ENCODE data around the gene ID3.
A peak's percentile ranks its signal among the peaks of the same experiment; 100 is the strongest.

The ID3 gene

DNA sequence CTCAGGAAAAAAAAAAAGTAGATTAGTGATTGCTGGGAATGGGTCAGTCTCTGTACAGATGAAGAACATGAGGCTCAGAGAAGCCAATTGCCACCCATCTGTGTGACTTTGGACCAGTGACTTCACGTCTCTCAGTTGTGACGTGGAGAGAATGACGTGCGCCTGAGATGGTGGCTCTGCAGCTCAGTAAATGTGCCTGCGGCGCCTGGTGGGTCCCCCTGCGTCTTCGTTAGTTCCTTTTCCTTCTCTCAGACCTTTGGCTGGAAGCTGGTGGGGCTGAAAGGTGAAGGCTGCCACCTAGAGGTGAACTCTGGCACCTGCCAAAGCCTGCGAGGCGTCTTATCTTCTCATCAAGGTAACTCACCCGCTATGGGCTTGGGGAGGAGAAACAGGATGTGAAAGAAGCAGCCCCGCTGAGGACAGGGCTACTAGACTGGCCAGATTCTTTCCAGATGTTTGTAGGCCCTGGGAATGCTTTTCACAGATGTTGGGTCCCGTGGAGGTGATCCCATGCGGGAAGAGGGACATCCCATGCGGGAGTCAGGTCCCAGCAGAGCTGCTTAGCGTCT is 19.5 kb downstream of the ID3 start:
- Histone ChIP-seq H3K4me2 (ENCODE audit: low read length) (peak overlapping the region; percentile 1), H3K36me3 (ENCODE audit: control insufficient read depth, insufficient read depth, low read length) (no peaks in the 10 kb centered on the region), H3K4me1 (no peaks in the 10 kb centered on the region), H3K27me3 (ENCODE audit: control insufficient read depth, insufficient read depth, low read length) (no peaks in the 10 kb centered on the region), H3K79me2 (no peaks in the 10 kb centered on the region), H3K9me3 (ENCODE audit: control insufficient read depth, low read length) (no peaks in the 10 kb centered on the region), H2AFZ (peak overlapping the region; percentile 55), H3K4me3 (ENCODE audit: low read depth, low read length) (no peak overlapping the region), H3K9ac (no peak overlapping the region), H3K27ac (no peak overlapping the region)
- TF ChIP-seq, protein P1, sequence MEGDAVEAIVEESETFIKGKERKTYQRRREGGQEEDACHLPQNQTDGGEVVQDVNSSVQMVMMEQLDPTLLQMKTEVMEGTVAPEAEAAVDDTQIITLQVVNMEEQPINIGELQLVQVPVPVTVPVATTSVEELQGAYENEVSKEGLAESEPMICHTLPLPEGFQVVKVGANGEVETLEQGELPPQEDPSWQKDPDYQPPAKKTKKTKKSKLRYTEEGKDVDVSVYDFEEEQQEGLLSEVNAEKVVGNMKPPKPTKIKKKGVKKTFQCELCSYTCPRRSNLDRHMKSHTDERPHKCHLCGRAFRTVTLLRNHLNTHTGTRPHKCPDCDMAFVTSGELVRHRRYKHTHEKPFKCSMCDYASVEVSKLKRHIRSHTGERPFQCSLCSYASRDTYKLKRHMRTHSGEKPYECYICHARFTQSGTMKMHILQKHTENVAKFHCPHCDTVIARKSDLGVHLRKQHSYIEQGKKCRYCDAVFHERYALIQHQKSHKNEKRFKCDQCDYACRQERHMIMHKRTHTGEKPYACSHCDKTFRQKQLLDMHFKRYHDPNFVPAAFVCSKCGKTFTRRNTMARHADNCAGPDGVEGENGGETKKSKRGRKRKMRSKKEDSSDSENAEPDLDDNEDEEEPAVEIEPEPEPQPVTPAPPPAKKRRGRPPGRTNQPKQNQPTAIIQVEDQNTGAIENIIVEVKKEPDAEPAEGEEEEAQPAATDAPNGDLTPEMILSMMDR (IDR thresholded peaks at IDR 0.05), result peak; percentile 80

DNA sequence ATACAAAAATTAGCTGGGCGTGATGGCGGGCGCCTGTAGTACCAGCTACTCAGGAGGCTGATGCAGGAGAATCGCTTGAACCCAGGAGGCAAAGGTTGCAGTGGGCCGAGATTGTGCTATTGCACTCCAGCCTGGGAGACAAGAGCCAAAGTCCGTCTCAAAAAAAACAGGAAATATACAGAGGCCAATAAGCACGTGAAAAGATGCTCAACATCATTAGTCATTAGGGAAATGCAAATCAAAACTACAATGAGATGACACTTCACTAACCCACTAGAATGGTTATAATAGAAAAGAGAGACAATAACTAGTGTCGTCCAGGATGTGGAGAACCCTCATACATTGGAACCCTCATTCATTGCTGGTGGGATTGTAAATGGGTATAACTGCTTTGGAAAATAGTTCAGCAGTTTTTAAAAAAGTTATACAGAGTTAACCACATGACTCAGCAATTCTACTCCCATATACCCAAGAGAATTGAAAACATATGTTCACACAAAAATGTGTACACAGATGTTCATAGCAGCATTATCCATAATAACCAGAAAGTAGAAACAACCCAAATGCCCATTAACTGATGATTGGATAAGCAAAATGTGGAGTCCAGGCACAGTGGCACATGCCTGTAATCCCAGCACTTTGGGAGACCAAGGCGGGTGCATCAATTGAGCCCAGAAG is 21.9 kb downstream of the ID3 start:
- no peak overlapping the region for H2AFZ ChIP-seq
- no peak overlapping the region for H3K27ac ChIP-seq
- no peaks in the 10 kb centered on the region for H3K79me2 ChIP-seq
- H3K27me3 ChIP-seq (ENCODE audit: control insufficient read depth, insufficient read depth, low read length), result no peaks in the 10 kb centered on the region
- no peaks in the 10 kb centered on the region for H3K9me3 ChIP-seq (ENCODE audit: control insufficient read depth, low read length)
- H3K36me3 ChIP-seq (ENCODE audit: control insufficient read depth, insufficient read depth, low read length), result no peaks in the 10 kb centered on the region
- no peak overlapping the region for H3K9ac ChIP-seq
- no peak overlapping the region for H3K4me3 ChIP-seq (ENCODE audit: low read depth, low read length)
- H3K4me2 ChIP-seq (ENCODE audit: low read length), result no peak overlapping the region
- TF ChIP-seq, protein P1 (IDR thresholded peaks at IDR 0.05), result no peak
- no peaks in the 10 kb centered on the region for H3K4me1 ChIP-seq

DNA sequence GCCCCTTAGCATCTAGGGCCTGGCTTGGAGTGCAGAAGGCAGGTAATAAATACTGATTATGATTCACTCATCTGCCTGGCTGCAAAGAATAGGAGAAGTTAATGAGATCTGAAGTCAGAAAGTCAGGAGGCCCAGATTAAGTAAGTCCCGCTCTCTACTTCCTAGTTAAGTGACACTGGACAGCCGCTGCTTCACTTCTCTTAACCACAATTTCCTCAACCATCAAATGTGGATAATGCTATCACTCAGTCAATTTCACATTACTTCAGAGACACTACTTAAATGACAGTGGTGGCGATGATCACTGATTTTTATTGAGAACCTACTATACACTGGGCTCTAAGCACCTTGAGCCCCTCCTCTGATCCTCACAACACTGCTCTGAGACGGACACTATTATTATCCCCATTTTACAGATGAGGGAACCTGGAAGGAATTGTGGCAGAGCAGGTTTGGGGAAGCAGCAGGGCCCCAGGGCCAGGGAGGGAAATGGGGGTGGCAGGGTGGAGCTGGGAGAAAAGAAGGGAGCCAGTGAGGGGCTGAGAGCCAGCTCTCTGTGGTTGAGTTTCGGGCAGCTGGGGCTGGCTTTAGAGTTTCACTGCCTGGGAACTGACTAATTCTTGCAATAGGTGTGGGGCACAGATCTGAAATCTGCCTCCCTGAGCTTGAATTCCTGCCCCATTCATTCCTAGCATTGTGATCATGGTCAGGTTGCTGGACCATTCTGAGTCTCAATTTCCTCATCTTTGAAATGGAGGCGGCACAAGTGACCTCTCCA is 25.9 kb downstream of the ID3 start:
- Histone ChIP-seq H3K36me3 (ENCODE audit: control insufficient read depth, insufficient read depth, low read length) (no peaks in the 10 kb centered on the region), H3K4me3 (ENCODE audit: low read depth, low read length) (no peak overlapping the region), H3K27ac (no peak overlapping the region), H3K4me2 (ENCODE audit: low read length) (no peak overlapping the region), H3K4me1 (no peaks in the 10 kb centered on the region), H3K27me3 (ENCODE audit: control insufficient read depth, insufficient read depth, low read length) (no peaks in the 10 kb centered on the region), H2AFZ (no peak overlapping the region), H3K79me2 (no peaks in the 10 kb centered on the region), H3K9ac (no peak overlapping the region), H3K9me3 (ENCODE audit: control insufficient read depth, low read length) (no peaks in the 10 kb centered on the region)
- TF ChIP-seq, protein P1 (IDR thresholded peaks at IDR 0.05), result no peak

DNA sequence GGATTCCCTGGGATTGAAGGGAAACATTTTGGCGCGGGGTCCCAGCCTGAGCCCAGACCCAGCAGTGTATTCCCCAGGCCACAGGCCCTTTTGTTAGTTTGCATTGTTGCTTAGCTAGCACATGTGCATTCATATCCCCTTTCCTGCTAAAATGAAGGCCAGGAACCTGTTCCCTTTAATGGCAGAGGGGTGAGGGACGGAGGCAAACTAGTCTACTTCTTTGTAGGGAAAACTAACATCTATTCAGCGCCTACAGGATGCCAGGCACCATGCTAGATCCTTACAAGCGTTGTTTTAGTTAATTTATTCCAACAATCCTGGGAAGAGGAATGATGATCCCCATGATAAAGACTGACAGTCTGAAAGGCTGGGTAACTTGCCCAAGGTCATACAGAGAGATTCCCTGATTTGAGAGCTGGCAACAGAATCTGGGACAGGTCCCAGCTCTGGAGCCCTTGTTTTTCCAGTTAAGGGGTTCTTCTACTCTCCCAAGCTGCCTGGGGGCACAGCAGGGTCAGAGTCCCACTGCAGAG is 27.7 kb downstream of the ID3 start:
- no peak overlapping the region for H3K9ac ChIP-seq
- H3K79me2 ChIP-seq, result no peaks in the 10 kb centered on the region
- no peak overlapping the region for H3K27ac ChIP-seq
- H3K9me3 ChIP-seq (ENCODE audit: control insufficient read depth, low read length), result no peaks in the 10 kb centered on the region
- no peaks in the 10 kb centered on the region for H3K4me1 ChIP-seq
- H3K4me2 ChIP-seq (ENCODE audit: low read length), result peak overlapping the region; percentile 77
- no peaks in the 10 kb centered on the region for H3K27me3 ChIP-seq (ENCODE audit: control insufficient read depth, insufficient read depth, low read length)
- TF ChIP-seq, protein P1 (IDR thresholded peaks at IDR 0.05), result no peak
- no peaks in the 10 kb centered on the region for H3K36me3 ChIP-seq (ENCODE audit: control insufficient read depth, insufficient read depth, low read length)
- H2AFZ ChIP-seq, result peak overlapping the region; percentile 78
- H3K4me3 ChIP-seq (ENCODE audit: low read depth, low read length), result peak overlapping the region; percentile 29
